HEK293 (cell line): ENCODE data around the gene KIAA1671.

Experiments used
- TF ChIP-seq, protein P1 (sequence below): fragments of 450-650 bp; formaldehyde crosslinking; IDR thresholded peaks from 2 replicates; pipeline ENCODE4 v1.5.1; 2016; ENCODE audit warnings: missing biosample characterization, missing genetic modification characterization
- TF ChIP-seq, protein P2 (sequence below): IDR thresholded peaks from 2 replicates; pipeline ENCODE4 v1.6.1; 2011; ENCODE audit warnings: mild to moderate bottlenecking, low read depth, low read length, borderline replicate concordance
- TF ChIP-seq, protein P3 (sequence below): fragments of 450-650 bp; formaldehyde crosslinking; IDR thresholded peaks from 2 replicates; pipeline ENCODE4 v1.5.1; 2016; ENCODE audit warnings: missing biosample characterization, missing genetic modification characterization

DNA sequence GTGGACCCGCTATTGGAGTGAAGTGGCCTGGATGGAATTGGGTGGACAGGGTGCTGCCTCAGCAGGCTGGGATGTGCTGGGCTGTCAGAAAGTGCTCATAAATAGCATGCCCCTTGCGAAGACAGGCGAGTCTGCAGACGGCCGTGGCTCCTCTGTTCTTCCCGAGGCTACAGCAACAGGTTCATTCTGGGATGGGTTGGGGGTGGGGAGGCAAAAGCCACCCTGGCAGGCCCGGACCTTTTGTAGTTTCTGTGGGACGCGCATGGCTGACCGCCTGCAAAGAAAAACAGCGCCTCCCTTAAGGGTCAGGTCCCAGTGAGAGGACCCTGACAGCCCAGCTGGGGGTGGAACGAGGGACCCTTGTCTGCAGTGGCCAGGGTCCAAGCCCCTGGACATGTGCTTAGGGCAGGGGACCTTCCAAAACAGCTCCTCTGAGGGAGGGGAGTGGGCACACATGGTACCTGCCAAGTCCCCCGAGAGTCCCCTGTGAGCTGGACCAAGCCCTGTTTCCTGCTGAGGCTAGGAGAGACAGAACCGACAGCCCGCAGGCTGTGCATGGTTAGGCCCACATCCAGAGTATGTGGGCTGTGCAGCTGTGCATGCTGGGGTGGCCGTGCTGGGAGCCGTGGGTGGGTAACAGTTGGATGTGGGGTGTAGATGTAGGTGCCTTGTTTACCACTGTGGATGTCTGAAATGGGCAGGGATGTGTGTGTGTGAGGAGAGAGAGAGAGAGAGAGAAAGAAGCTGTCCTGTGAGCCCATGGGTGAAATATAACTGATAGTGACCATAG, 247.4 kb downstream of the KIAA1671 start, which contains the start of gene CRYBB3:
- TF ChIP-seq, protein P1, sequence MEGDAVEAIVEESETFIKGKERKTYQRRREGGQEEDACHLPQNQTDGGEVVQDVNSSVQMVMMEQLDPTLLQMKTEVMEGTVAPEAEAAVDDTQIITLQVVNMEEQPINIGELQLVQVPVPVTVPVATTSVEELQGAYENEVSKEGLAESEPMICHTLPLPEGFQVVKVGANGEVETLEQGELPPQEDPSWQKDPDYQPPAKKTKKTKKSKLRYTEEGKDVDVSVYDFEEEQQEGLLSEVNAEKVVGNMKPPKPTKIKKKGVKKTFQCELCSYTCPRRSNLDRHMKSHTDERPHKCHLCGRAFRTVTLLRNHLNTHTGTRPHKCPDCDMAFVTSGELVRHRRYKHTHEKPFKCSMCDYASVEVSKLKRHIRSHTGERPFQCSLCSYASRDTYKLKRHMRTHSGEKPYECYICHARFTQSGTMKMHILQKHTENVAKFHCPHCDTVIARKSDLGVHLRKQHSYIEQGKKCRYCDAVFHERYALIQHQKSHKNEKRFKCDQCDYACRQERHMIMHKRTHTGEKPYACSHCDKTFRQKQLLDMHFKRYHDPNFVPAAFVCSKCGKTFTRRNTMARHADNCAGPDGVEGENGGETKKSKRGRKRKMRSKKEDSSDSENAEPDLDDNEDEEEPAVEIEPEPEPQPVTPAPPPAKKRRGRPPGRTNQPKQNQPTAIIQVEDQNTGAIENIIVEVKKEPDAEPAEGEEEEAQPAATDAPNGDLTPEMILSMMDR: no peak
- TF ChIP-seq, protein P2, sequence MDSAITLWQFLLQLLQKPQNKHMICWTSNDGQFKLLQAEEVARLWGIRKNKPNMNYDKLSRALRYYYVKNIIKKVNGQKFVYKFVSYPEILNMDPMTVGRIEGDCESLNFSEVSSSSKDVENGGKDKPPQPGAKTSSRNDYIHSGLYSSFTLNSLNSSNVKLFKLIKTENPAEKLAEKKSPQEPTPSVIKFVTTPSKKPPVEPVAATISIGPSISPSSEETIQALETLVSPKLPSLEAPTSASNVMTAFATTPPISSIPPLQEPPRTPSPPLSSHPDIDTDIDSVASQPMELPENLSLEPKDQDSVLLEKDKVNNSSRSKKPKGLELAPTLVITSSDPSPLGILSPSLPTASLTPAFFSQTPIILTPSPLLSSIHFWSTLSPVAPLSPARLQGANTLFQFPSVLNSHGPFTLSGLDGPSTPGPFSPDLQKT: no peak
- TF ChIP-seq, protein P3, sequence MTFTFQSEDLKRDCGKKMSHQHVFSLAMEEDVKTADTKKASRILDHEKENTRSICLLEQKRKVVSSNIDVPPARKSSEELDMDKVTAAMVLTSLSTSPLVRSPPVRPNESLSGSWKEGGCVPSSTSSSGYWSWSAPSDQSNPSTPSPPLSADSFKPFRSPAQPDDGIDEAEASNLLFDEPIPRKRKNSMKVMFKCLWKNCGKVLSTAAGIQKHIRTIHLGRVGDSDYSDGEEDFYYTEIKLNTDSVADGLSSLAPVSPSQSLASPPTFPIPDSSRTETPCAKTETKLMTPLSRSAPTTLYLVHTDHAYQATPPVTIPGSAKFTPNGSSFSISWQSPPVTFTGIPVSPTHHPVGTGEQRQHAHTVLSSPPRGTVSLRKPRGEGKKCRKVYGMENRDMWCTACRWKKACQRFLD (tag by site-specific recombination): no peak
